Right ventricle myocardium inferior (tissue), 1 donor: ENCODE results near the gene FAM25A. TPM values are rescaled to one million over a fixed set of nuclear protein-coding genes. Genes with fewer than 3 reads are reported as not detected.

Experiments used
- ATAC-seq: fragments of 200-7000 bp; cut with Tn5 transposase; one replicate; pipeline ENCODE4 v1.9.1; 2020; ENCODE audit warnings: mild to moderate bottlenecking, moderate library complexity
- DNase-seq: peaks from one replicate; pipeline ENCODE4 v3.0.0; 2021; ENCODE audit errors: missing footprints
- intact Hi-C: fragments of 100-400 bp; cut with DNase I; formaldehyde crosslinking; loops from one replicate; pipeline ENCODE4 v1.11.0; 2022
- total RNA-seq: library from RNA; stranded (reverse); fragmentation: NEBNext Ultra II Directional; extraction: Animal tissue kit (Norgen Biotek cat#: 25700); gene quantifications from one replicate; pipeline ENCODE4 v1.2.1, GENCODE V29; 2021
- donor health status: DM: no; HTN: yes; CAD: no; lungs with severe emphysema.

FAM25A gene
- total RNA-seq, 1 donor from 2014 or later = not detected

- intact Hi-C loops = loop anchor here (5.0 kb wide), 1 partner anchor 39 kb away; the partner anchor contains the start of gene GLUD1
- DNase-seq (no peak), ATAC-seq (peak; percentile 91)
Measured at GRCh38 chr10:87053111-87053510, 33.0 kb downstream of the FAM25A start.

GRCh38 chr10:87053577-87054181 is 33.6 kb downstream of the FAM25A start:
- peak; percentile 18 for ATAC-seq
- no peak for DNase-seq
- intact Hi-C loops = loop anchor here (5.0 kb wide), 1 partner anchor 39 kb away; the partner anchor contains the start of gene GLUD1

GRCh38 chr10:87054373-87055295 is 34.5 kb downstream of the FAM25A start:
- intact Hi-C loops = loop anchor here (5.0 kb wide), 1 partner anchor 38 kb away; the partner anchor contains the start of gene GLUD1
- DNase-seq = no peak
- peak; percentile 45 for ATAC-seq

GRCh38 chr10:87058171-87058570 is 38.1 kb downstream of the FAM25A start:
- ATAC-seq = no peak
- no peak for DNase-seq
- intact Hi-C loops = no loop called here

- DNase-seq (no peak), ATAC-seq (no peak)
- intact Hi-C loops = no loop called here
Measured at GRCh38 chr10:87059401-87059800, 39.3 kb downstream of the FAM25A start.

- ATAC-seq (no peak), DNase-seq (no peak)
- intact Hi-C loops = no loop called here
Measured at GRCh38 chr10:87060280-87060928, 40.3 kb downstream of the FAM25A start.

- DNase-seq = no peak
- intact Hi-C loops = no loop called here
- no peak for ATAC-seq
Measured at GRCh38 chr10:87064651-87065050, 44.6 kb downstream of the FAM25A start.

GRCh38 chr10:87066178-87066577 is 46.1 kb downstream of the FAM25A start:
- DNase-seq = no peak
- intact Hi-C loops = no loop called here
- no peak for ATAC-seq

GRCh38 chr10:87066865-87067264 is 46.8 kb downstream of the FAM25A start:
- no peak for DNase-seq
- intact Hi-C loops = no loop called here
- no peak for ATAC-seq

- no peak for DNase-seq
- ATAC-seq = no peak
- intact Hi-C loops = no loop called here
Measured at GRCh38 chr10:87068281-87068680, 48.2 kb downstream of the FAM25A start.

- DNase-seq = no peak
- ATAC-seq = no peak
- intact Hi-C loops = no loop called here
Measured at GRCh38 chr10:87072449-87072848, 52.4 kb downstream of the FAM25A start.

Other genes with a start within 250 kb of the FAM25A start
- 35.8 TPM for gene MMRN2, start 62.7 kb upstream of the FAM25A start, total RNA-seq
- gene SNCG, start 61.7 kb upstream of the FAM25A start, total RNA-seq = 24.7 TPM
- gene ADIRF, start 51.8 kb upstream of the FAM25A start, total RNA-seq = 54.6 TPM
- 104 TPM for gene GLUD1, start 74.5 kb downstream of the FAM25A start, total RNA-seq
- 13.5 TPM for gene SHLD2, start 74.9 kb downstream of the FAM25A start, total RNA-seq
- 1.9 TPM for gene NUTM2A, start 205.2 kb downstream of the FAM25A start, total RNA-seq